Fibroblast of the aortic adventitia (primary cell): ENCODE results near the gene CLK2. TPM values are rescaled to one million over a fixed set of nuclear protein-coding genes. Genes with fewer than 3 reads are reported as not detected.
"Not testable (repeated sequence)": the region's sequence is repeated elsewhere in the genome, so short reads cannot be mapped to it uniquely, and the experiment has no call there.

Experiments used
- DNase-seq: peaks from one replicate; pipeline ENCODE4 v3.0.0-alpha.2; 2010; ENCODE audit warnings: low read depth
- H3K4me3 ChIP-seq: 2 replicates; pipeline ENCODE4 v1.5.1; 2011; ENCODE audit warnings: low read depth, mild to moderate bottlenecking, control low read depth, low read length, moderate library complexity
- total RNA-seq: library from RNA; depleted of rRNA; stranded (reverse); fragments of >200 nt; gene quantifications from 2 replicates; pipeline ENCODE4 v1.2.3, GENCODE V29; 2012; ENCODE audit warnings: low replicate concordance
- TF ChIP-seq, protein P1 (sequence below): IDR thresholded peaks from 2 replicates; pipeline ENCODE4 v1.5.1; 2011; ENCODE audit warnings: mild to moderate bottlenecking, low read length, control low read depth, inconsistent platforms; ENCODE audit not compliant: insufficient read depth

CLK2 gene
- total RNA-seq, 1 donor, result 29.7 TPM

- no peak overlapping the region for H3K4me3 ChIP-seq
- TF ChIP-seq, protein P1, sequence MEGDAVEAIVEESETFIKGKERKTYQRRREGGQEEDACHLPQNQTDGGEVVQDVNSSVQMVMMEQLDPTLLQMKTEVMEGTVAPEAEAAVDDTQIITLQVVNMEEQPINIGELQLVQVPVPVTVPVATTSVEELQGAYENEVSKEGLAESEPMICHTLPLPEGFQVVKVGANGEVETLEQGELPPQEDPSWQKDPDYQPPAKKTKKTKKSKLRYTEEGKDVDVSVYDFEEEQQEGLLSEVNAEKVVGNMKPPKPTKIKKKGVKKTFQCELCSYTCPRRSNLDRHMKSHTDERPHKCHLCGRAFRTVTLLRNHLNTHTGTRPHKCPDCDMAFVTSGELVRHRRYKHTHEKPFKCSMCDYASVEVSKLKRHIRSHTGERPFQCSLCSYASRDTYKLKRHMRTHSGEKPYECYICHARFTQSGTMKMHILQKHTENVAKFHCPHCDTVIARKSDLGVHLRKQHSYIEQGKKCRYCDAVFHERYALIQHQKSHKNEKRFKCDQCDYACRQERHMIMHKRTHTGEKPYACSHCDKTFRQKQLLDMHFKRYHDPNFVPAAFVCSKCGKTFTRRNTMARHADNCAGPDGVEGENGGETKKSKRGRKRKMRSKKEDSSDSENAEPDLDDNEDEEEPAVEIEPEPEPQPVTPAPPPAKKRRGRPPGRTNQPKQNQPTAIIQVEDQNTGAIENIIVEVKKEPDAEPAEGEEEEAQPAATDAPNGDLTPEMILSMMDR, result no peak
- no peak for DNase-seq
These were observed 23.4 kb upstream of the CLK2 start for GRCh38 chr1:155296661-155297060.

GRCh38 chr1:155295942-155296267 lies 22.6 kb upstream of the CLK2 start:
- TF ChIP-seq, protein P1, result no peak
- no peak for DNase-seq
- H3K4me3 ChIP-seq, result no peak overlapping the region

GRCh38 chr1:155295183-155295941 lies 22.1 kb upstream of the CLK2 start:
- TF ChIP-seq, protein P1, result no peak
- H3K4me3 ChIP-seq, result no peak overlapping the region
- no peak for DNase-seq

DNA sequence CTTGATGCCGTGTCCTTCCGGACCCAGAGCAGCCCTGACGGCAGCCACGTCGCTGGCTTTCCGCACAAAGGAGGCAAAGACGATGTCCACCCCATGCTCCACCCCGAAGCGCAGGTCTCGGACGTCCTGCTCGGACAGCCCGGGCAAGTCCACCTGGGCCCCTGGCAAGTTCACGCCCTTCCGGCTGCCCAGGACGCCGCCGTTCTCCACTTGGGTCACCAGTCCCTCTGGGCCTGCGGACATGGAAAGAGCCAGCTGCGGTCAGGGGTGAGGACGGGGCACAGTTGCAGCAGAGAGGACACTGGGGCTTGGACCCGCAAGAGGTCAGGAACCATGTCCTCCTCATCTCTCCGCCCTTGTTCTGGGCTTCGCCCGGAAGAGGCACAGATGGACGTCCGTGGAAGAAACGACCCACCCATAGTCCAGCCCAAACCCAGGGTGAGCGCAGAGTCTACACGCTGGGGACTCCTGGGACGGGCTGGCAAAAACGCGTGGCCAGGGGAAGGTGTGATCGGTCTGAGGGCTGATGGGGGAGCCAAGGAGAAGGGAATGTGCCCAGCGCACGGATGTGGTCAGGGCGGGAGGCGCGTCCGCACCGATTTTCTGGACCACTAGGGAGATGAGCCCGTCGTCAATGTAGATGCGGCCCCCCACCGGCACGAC lies 21.3 kb upstream of the CLK2 start:
- DNase-seq, result no peak
- TF ChIP-seq, protein P1, result no peak
- no peak overlapping the region for H3K4me3 ChIP-seq

GRCh38 chr1:155293086-155293749 lies 19.9 kb upstream of the CLK2 start:
- no peak overlapping the region for H3K4me3 ChIP-seq
- DNase-seq, result no peak
- TF ChIP-seq, protein P1, result no peak

DNA sequence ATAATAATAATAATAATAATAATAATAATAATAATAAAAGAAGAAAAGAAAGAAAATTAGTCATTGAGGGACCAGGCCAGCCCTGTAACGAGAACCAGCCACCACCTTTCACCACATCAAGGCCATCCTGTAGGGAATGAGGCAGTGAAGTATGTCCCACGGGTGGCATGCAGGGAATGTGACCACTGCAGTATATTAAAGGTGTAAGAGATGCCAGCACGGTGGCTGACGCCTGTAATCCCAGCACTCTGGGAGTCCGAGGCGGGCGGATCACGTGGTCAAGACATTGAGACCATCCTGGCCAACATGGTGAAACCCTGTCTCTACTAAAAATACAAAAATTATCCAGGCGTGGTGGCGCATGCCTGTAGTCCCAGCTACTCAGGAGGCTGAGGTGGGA lies 17.7 kb upstream of the CLK2 start:
- not testable (repeated sequence) for H3K4me3 ChIP-seq, DNase-seq

- no peak for DNase-seq
- no peak overlapping the region for H3K4me3 ChIP-seq
- TF ChIP-seq, protein P1, result no peak
These were observed 14.8 kb upstream of the CLK2 start for GRCh38 chr1:155287987-155288543.
